ENCODE measurements around the gene AKAP13. TPM values are rescaled to one million over a fixed set of nuclear protein-coding genes. Genes with fewer than 3 reads are reported as not detected.

Gene AKAP13
- polyA plus RNA-seq, 4 donors = 39.4 to 71.6 (median 58.5) TPM

DNA sequence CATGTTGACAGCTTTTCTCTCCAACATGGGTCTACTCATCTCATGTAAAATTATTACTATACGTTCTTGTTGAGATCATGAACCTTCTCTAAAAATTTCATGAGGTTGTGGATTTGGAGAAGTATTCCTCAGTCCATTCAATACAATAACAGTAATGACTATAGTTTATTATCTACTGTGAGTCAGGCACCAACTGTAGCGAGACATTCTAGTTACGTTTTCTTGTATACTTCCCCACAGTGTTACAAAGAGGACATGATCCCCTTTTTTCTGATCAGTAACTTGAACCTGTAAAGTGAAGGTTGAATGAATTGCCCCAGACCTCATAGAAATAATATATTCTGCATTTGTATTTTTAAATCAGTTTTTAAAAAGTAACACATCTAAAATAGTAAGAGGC, 76.4 kb downstream of the AKAP13 start:
- Histone ChIP-seq H3K4me3 (ENCODE audit: low read depth in 1 of 3, low read length in 3 of 3) (no peak overlapping the region), H3K27ac (ENCODE audit: low read depth in 1 of 3, low read length in 2 of 3) (no peak overlapping the region), H3K9me3 (ENCODE audit: control insufficient read depth in 2 of 2, insufficient read depth in 1 of 2, low read depth in 1 of 2, low read length in 1 of 2) (no peaks in the 10 kb centered on the region), H3K36me3 (ENCODE audit: control insufficient read depth in 3 of 3, insufficient read depth in 2 of 3, low read depth in 1 of 3, low read length in 3 of 3) (no peaks in the 10 kb centered on the region), H3K4me1 (ENCODE audit: control insufficient read depth in 3 of 3, insufficient read depth in 2 of 3, low read depth in 1 of 3, low read length in 2 of 3) (peaks cover 0 to 3% (median 2%) of the 10 kb centered on the region in 3 donors), H3K27me3 (ENCODE audit: control insufficient read depth in 3 of 3, insufficient read depth in 3 of 3, low read length in 3 of 3) (no peaks in the 10 kb centered on the region)
- FAIRE-seq = no peak
- WGBS, 3 donors = 84 to 97% (median 86%) methylated on average over 3 of the region's 3 CpGs
- no peak for DNase-seq

DNA sequence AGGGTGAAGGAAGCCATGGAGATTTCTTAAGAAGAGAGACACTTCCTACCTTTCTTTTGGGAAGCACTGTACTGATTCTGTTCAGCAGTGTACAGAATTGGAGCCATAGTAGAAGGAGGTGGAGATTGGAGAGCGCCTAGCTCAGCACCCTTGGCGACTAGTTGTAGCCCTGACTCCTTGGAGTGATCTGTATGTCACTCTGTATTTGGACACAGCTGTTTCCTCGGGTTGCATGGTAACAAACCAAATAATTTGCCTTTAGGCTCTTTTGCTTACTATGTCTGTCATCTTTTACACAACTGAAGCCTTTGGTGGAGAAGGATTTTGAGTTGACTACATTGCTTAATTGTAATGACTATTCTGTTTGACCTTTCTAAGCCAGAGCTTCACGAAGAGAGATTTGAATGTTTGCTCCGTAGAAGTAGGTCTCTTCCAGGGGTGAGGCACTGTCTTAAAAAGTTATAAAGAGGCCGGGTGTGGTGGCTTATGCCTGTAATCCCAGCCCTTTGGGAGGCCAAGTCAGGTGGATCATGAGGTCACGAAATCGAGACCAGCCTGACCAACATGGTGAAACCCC, 77.1 kb downstream of the AKAP13 start:
- FAIRE-seq (no peak), DNase-seq (no peak)
- Histone ChIP-seq H3K27ac (ENCODE audit: low read depth in 1 of 3, low read length in 2 of 3) (peak overlapping the region in 1 of 3 donors; percentile 45), H3K4me1 (ENCODE audit: control insufficient read depth in 3 of 3, insufficient read depth in 2 of 3, low read depth in 1 of 3, low read length in 2 of 3) (peaks cover 0 to 3% (median 2%) of the 10 kb centered on the region in 3 donors), H3K36me3 (ENCODE audit: control insufficient read depth in 3 of 3, insufficient read depth in 2 of 3, low read depth in 1 of 3, low read length in 3 of 3) (no peaks in the 10 kb centered on the region), H3K9me3 (ENCODE audit: control insufficient read depth in 2 of 2, insufficient read depth in 1 of 2, low read depth in 1 of 2, low read length in 1 of 2) (no peaks in the 10 kb centered on the region), H3K4me3 (ENCODE audit: low read depth in 1 of 3, low read length in 3 of 3) (no peak overlapping the region), H3K27me3 (ENCODE audit: control insufficient read depth in 3 of 3, insufficient read depth in 3 of 3, low read length in 3 of 3) (no peaks in the 10 kb centered on the region)
- WGBS, 3 donors = 71 to 88% (median 81%) methylated on average over 8 of the region's 8 CpGs

DNA sequence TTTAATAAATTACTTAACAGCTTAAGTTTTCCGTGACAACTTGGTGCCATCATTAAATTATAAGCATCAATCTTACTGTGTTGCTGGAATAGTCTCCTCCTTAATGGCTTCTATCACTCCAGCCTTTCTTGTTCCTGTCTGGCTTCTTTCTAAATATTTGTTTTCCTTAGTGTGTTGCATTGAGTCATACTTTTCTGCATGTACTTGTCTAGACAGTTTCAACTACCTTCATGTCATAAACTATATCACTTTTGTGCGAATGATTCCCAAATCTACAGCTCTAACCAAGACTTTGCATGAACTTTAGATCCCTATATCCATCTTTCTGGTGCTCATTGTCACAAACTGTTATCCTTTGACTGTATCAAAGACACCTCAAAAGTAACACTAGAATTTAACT, 78.4 kb downstream of the AKAP13 start:
- FAIRE-seq (no peak), DNase-seq (no peak)
- H3K4me1 ChIP-seq (ENCODE audit: control insufficient read depth in 3 of 3, insufficient read depth in 2 of 3, low read depth in 1 of 3, low read length in 2 of 3) = peaks cover 0 to 4% (median 2%) of the 10 kb centered on the region in 3 donors
- no peaks in the 10 kb centered on the region for H3K9me3 ChIP-seq (ENCODE audit: control insufficient read depth in 2 of 2, insufficient read depth in 1 of 2, low read depth in 1 of 2, low read length in 1 of 2)
- no peak overlapping the region for H3K27ac ChIP-seq (ENCODE audit: low read depth in 1 of 3, low read length in 2 of 3)
- H3K4me3 ChIP-seq (ENCODE audit: low read depth in 1 of 3, low read length in 3 of 3) = no peak overlapping the region
- no peaks in the 10 kb centered on the region for H3K27me3 ChIP-seq (ENCODE audit: control insufficient read depth in 3 of 3, insufficient read depth in 3 of 3, low read length in 3 of 3)
- WGBS, 3 donors = 87 to 99% (median 94%) methylated on average over 2 of the region's 2 CpGs
- no peaks in the 10 kb centered on the region for H3K36me3 ChIP-seq (ENCODE audit: control insufficient read depth in 3 of 3, insufficient read depth in 2 of 3, low read depth in 1 of 3, low read length in 3 of 3)

DNA sequence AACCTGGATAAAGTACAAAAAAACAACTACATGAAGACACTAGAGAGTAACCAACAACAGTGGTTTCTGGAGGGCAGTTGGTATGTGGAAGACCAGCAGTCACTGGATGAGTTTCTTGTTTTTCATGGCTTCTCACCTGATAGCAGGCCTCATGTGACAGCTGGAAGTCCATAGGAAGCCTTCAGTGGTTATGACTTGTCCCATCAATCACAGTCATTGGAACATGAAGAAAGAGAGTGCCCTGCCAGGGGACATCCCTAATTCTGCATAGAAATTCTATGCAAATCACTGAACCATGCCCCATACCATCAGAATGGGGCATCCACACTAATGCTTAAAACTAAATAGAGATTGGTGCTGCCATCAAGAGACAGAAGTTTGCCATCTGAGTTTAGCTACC, 81.6 kb downstream of the AKAP13 start:
- no peak for DNase-seq
- H3K36me3 ChIP-seq (ENCODE audit: control insufficient read depth in 3 of 3, insufficient read depth in 2 of 3, low read depth in 1 of 3, low read length in 3 of 3) = no peaks in the 10 kb centered on the region
- H3K4me1 ChIP-seq (ENCODE audit: control insufficient read depth in 3 of 3, insufficient read depth in 2 of 3, low read depth in 1 of 3, low read length in 2 of 3) = peaks cover 0 to 6% (median 0%) of the 10 kb centered on the region in 3 donors
- no peak for FAIRE-seq
- no peak overlapping the region for H3K27ac ChIP-seq (ENCODE audit: low read depth in 1 of 3, low read length in 2 of 3)
- no peaks in the 10 kb centered on the region for H3K27me3 ChIP-seq (ENCODE audit: control insufficient read depth in 3 of 3, insufficient read depth in 3 of 3, low read length in 3 of 3)
- H3K4me3 ChIP-seq (ENCODE audit: low read depth in 1 of 3, low read length in 3 of 3) = no peak overlapping the region
- H3K9me3 ChIP-seq (ENCODE audit: control insufficient read depth in 2 of 2, insufficient read depth in 1 of 2, low read depth in 1 of 2, low read length in 1 of 2) = no peaks in the 10 kb centered on the region

DNA sequence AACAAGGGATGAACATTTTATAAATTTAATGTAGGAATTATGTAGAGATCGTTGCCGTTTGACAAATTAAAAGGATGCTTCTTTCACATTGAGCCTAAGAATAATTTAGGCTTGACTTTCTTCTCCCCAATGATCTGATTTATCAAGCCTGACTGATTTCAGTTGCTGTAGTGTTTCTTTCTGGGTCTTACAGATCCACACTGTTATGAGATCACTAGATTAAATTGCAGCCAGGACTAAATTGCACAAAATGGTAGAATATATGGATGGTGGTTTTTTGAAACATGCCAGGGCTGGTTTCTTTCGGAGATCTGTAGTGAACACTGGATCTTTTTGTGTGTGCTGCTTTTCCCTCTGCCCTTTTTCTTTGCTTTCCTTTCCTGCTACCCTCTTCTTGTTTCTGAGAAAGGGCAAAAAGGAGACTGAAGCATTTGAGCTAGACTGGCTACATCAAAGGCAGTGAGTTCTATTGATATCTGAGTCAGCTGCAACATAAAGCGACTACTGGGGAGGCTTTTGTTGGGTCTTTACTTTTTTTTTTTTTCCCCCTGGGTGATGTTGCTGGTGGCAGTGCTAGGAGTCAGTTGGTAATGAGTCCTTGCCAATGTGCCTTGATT, 83.0 kb downstream of the AKAP13 start:
- FAIRE-seq = no peak

DNA sequence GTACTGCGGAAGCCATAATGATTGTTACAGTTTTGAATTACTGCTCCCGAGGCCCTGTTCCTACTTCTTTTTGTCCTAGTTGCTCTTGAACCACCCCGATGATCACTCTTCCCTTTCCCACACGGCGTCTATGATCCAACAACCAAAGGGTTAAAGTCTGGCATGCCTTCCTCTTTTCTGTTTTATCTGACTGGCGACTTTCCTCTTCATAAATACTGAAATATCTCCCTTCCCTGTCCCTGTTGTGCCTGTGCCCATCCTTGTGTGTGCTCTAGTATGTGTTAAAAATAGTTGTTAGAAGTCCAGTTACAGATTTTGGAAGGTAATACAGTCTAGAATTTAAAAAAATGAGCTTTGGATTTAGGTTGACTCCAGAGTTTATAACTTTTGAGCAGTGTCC, 83.6 kb downstream of the AKAP13 start:
- H3K4me1 ChIP-seq (ENCODE audit: control insufficient read depth in 3 of 3, insufficient read depth in 2 of 3, low read depth in 1 of 3, low read length in 2 of 3) = peaks cover 0 to 3% (median 0%) of the 10 kb centered on the region in 3 donors
- H3K27ac ChIP-seq (ENCODE audit: low read depth in 1 of 3, low read length in 2 of 3) = no peak overlapping the region
- H3K36me3 ChIP-seq (ENCODE audit: control insufficient read depth in 3 of 3, insufficient read depth in 2 of 3, low read depth in 1 of 3, low read length in 3 of 3) = no peaks in the 10 kb centered on the region
- H3K4me3 ChIP-seq (ENCODE audit: low read depth in 1 of 3, low read length in 3 of 3) = no peak overlapping the region
- no peaks in the 10 kb centered on the region for H3K27me3 ChIP-seq (ENCODE audit: control insufficient read depth in 3 of 3, insufficient read depth in 3 of 3, low read length in 3 of 3)
- H3K9me3 ChIP-seq (ENCODE audit: control insufficient read depth in 2 of 2, insufficient read depth in 1 of 2, low read depth in 1 of 2, low read length in 1 of 2) = no peaks in the 10 kb centered on the region
- DNase-seq (no peak), FAIRE-seq (no peak)
- WGBS, 3 donors = 68 to 80% (median 72%) methylated on average over 6 of the region's 6 CpGs

More for the DNA sequence above, 83.0 kb downstream of the AKAP13 start:
- Histone ChIP-seq H3K27ac (ENCODE audit: low read depth in 1 of 3, low read length in 2 of 3) (no peak overlapping the region), H3K4me1 (ENCODE audit: control insufficient read depth in 3 of 3, insufficient read depth in 2 of 3, low read depth in 1 of 3, low read length in 2 of 3) (peaks cover 0 to 6% (median 0%) of the 10 kb centered on the region in 3 donors), H3K9me3 (ENCODE audit: control insufficient read depth in 2 of 2, insufficient read depth in 1 of 2, low read depth in 1 of 2, low read length in 1 of 2) (no peaks in the 10 kb centered on the region), H3K27me3 (ENCODE audit: control insufficient read depth in 3 of 3, insufficient read depth in 3 of 3, low read length in 3 of 3) (no peaks in the 10 kb centered on the region), H3K4me3 (ENCODE audit: low read depth in 1 of 3, low read length in 3 of 3) (no peak overlapping the region), H3K36me3 (ENCODE audit: control insufficient read depth in 3 of 3, insufficient read depth in 2 of 3, low read depth in 1 of 3, low read length in 3 of 3) (no peaks in the 10 kb centered on the region)
- WGBS, 3 donors = 93 to 94% (median 93%) methylated on average over 4 of the region's 4 CpGs
- no peak for DNase-seq

DNA sequence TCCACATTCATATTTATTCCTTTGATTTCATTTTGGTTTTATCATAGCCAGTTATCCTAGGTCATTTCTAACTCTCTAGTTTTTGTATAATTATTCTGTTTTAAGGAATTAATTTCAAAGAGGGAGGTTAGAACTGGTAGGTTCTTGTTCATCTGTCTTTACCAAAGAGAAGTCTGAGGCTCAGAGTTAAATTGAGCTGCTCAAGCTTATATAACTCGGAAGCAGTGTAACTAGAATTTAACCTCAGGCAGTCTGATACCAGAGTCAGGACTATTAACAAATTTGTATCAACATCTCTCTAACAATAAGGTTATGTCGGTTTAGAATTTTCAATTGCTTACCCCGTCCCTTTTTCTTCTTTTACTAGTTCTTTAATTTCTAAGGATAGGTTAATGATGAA, 84.1 kb downstream of the AKAP13 start:
- no peak overlapping the region for H3K27ac ChIP-seq (ENCODE audit: low read depth in 1 of 3, low read length in 2 of 3)
- peaks cover 0 to 3% (median 0%) of the 10 kb centered on the region in 3 donors for H3K4me1 ChIP-seq (ENCODE audit: control insufficient read depth in 3 of 3, insufficient read depth in 2 of 3, low read depth in 1 of 3, low read length in 2 of 3)
- WGBS, 3 donors = 88 to 91% (median 91%) methylated on average over 3 of the region's 3 CpGs
- FAIRE-seq (no peak), DNase-seq (no peak)
- no peaks in the 10 kb centered on the region for H3K36me3 ChIP-seq (ENCODE audit: control insufficient read depth in 3 of 3, insufficient read depth in 2 of 3, low read depth in 1 of 3, low read length in 3 of 3)
- H3K9me3 ChIP-seq (ENCODE audit: control insufficient read depth in 2 of 2, insufficient read depth in 1 of 2, low read depth in 1 of 2, low read length in 1 of 2) = no peaks in the 10 kb centered on the region
- H3K4me3 ChIP-seq (ENCODE audit: low read depth in 1 of 3, low read length in 3 of 3) = no peak overlapping the region
- no peaks in the 10 kb centered on the region for H3K27me3 ChIP-seq (ENCODE audit: control insufficient read depth in 3 of 3, insufficient read depth in 3 of 3, low read length in 3 of 3)

DNA sequence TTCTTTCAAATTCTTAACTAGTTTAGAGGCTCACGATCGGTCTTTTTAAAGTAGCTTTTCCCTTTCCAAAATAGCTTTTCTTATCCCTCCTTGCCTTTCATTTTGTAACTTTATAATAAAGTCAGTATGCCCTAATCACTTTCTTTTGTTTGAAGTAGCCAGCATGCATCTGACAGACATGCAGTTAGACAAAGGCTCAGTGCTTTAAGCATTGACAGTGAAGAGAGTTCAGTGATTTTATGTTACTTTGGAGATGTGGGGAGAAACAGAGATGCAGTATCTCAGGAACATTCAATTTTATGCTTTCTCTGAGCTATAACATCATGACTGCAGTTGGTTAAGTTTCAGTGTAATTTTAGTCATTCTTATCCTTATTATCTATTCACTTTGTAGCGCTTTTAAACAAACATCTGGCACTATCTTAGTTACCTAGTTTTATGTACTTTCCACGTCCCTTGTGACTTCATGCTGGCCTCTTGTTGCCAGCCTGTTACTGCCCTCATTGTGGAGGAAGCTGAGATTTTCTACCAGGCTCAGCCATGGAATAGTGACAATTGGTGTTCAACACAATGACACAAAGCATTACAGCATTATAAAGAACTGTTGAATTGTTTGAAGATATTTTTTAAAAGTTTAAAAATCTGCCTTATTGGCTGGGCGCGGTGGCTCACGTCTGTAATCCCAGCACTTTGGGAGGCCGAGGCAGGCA, 90.3 kb downstream of the AKAP13 start:
- no peaks in the 10 kb centered on the region for H3K27me3 ChIP-seq (ENCODE audit: control insufficient read depth in 3 of 3, insufficient read depth in 3 of 3, low read length in 3 of 3)
- H3K4me3 ChIP-seq (ENCODE audit: low read depth in 1 of 3, low read length in 3 of 3) = no peak overlapping the region
- no peak for DNase-seq
- no peaks in the 10 kb centered on the region for H3K36me3 ChIP-seq (ENCODE audit: control insufficient read depth in 3 of 3, insufficient read depth in 2 of 3, low read depth in 1 of 3, low read length in 3 of 3)
- no peaks in the 10 kb centered on the region for H3K9me3 ChIP-seq (ENCODE audit: control insufficient read depth in 2 of 2, insufficient read depth in 1 of 2, low read depth in 1 of 2, low read length in 1 of 2)
- H3K27ac ChIP-seq (ENCODE audit: low read depth in 1 of 3, low read length in 2 of 3) = peak overlapping the region in 1 of 3 donors; percentile 26
- no peak for FAIRE-seq
- 74 to 87% (median 76%) methylated on average over 8 of the region's 8 CpGs for whole genome bisulfite sequencing, 3 donors
- H3K4me1 ChIP-seq (ENCODE audit: control insufficient read depth in 3 of 3, insufficient read depth in 2 of 3, low read depth in 1 of 3, low read length in 2 of 3) = peaks cover 0 to 29% (median 0%) of the 10 kb centered on the region in 3 donors
